ENCODE measurements around the gene HDAC4.

HDAC4 gene

DNA sequence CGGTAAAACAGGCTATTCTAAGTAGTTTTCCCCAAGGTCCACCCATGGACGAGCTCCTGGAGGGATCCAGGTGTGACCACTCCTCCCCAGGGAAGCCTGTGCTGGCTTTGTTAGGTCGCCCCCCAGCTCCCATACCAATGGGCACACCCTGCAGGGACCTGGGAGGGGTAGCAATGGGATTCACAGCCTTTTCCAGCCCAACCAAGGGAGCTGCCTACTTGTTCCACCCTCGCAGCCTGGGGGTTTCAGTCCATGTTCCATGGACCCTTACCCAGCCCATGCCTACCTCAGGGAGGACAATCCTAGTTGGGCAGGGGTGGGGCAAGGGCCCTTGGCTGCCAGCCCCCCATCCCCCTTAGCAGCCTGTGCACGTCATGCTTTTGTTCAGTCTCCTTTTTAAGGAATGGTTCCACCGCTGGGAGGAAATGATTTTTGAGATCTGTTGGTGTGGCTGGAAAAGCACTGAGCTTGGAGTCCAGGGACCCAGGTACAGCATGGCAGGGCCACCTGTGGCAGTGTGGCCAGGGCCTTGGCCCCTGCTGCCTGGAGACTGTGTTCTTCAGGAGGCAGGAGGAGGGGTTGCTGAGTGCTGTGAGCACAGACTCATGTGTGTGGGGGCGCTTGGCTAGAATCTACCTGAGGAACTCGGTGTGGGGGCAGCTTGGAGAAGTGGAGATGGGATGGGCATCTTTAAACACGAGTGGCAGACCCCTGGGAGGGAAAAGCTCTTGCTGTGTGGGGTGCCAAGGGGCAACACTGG lies 386.2 kb downstream of the HDAC4 start:
- H3K9ac ChIP-seq (ENCODE audit: low read depth in 1 of 2, low read length in 2 of 2), result no peak overlapping the region
- no peak overlapping the region for H3K27ac ChIP-seq (ENCODE audit: low read depth, low read length)
- peaks cover 0 to 5% of the 10 kb centered on the region in 2 donors for H3K27me3 ChIP-seq (ENCODE audit: control insufficient read depth in 1 of 2, insufficient read depth in 2 of 2, low read length in 2 of 2)
- H3K36me3 ChIP-seq (ENCODE audit: control insufficient read depth in 1 of 2, insufficient read depth in 2 of 2, low read length in 2 of 2), result no peaks in the 10 kb centered on the region
- peaks cover 0 to 3% of the 10 kb centered on the region in 2 donors for H3K9me3 ChIP-seq (ENCODE audit: control insufficient read depth in 1 of 2, low read length in 2 of 2)
- H3K4me1 ChIP-seq (ENCODE audit: control insufficient read depth in 1 of 2, insufficient read depth in 2 of 2, low read length in 2 of 2), result no peaks in the 10 kb centered on the region
- H3K4me3 ChIP-seq (ENCODE audit: low read depth in 1 of 2, low read length in 2 of 2), result no peak overlapping the region

DNA sequence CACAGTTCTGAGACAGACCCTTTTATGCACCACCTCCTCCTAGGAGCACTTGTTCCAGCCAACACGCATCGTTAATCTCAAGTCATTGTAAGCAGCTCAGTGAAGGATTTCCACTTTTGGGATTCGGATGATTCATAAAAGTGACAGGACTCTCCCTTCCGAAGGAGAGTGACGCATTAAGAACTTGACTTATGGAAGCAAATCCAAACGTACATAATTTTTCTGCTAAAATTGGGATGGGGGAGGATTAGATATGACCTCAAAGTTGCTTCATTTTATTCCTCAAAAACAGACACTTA lies 387.2 kb downstream of the HDAC4 start:
- Histone ChIP-seq H3K9me3 (ENCODE audit: control insufficient read depth in 1 of 2, low read length in 2 of 2) (peaks cover 0 to 3% of the 10 kb centered on the region in 2 donors), H3K27ac (ENCODE audit: low read depth, low read length) (no peak overlapping the region), H3K27me3 (ENCODE audit: control insufficient read depth in 1 of 2, insufficient read depth in 2 of 2, low read length in 2 of 2) (peaks cover 0 to 5% of the 10 kb centered on the region in 2 donors), H3K9ac (ENCODE audit: low read depth in 1 of 2, low read length in 2 of 2) (no peak overlapping the region), H3K4me1 (ENCODE audit: control insufficient read depth in 1 of 2, insufficient read depth in 2 of 2, low read length in 2 of 2) (no peaks in the 10 kb centered on the region), H3K36me3 (ENCODE audit: control insufficient read depth in 1 of 2, insufficient read depth in 2 of 2, low read length in 2 of 2) (no peaks in the 10 kb centered on the region), H3K4me3 (ENCODE audit: low read depth in 1 of 2, low read length in 2 of 2) (no peak overlapping the region)

DNA sequence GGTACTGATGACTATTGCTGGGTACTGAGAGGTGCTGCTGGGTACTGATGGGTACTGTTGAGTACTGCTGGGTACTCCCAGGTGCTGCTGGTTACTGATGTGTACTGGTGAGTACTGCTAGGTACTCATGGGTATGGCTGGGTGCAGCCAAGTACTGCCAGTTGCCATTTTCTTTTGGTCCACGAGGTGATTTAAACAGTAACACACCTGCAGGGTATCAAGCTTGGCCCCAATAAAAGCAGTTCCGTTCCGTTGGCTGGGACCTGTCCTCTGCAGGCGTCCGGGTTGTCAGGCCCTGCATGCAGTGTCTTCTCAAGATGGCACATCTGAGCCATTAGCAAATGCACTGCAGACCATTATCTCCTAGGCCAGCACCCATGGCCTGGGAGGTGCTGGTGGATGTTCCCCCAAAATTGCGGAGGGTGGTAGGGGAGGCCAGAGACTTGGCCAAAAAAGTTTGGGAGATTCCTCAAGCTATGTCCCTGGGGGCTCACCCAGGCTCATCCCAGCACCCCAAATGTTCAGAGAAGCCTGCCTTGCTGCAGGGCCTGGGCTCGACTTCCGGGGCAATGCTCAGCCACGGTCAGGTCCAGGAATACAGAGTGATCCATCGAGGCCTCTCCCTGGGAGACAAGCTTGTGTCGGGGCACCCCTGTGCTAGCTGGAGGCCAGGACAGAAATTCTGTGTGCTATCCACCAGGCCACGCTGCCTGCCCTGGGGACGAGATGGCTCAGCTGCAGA lies 387.7 kb downstream of the HDAC4 start:
- Histone ChIP-seq H3K36me3 (ENCODE audit: control insufficient read depth in 1 of 2, insufficient read depth in 2 of 2, low read length in 2 of 2) (no peaks in the 10 kb centered on the region), H3K9me3 (ENCODE audit: control insufficient read depth in 1 of 2, low read length in 2 of 2) (peaks cover 0 to 3% of the 10 kb centered on the region in 2 donors), H3K27ac (ENCODE audit: low read depth, low read length) (no peak overlapping the region), H3K4me3 (ENCODE audit: low read depth in 1 of 2, low read length in 2 of 2) (no peak overlapping the region), H3K9ac (ENCODE audit: low read depth in 1 of 2, low read length in 2 of 2) (no peak overlapping the region), H3K27me3 (ENCODE audit: control insufficient read depth in 1 of 2, insufficient read depth in 2 of 2, low read length in 2 of 2) (peaks cover 0 to 5% of the 10 kb centered on the region in 2 donors), H3K4me1 (ENCODE audit: control insufficient read depth in 1 of 2, insufficient read depth in 2 of 2, low read length in 2 of 2) (no peaks in the 10 kb centered on the region)

DNA sequence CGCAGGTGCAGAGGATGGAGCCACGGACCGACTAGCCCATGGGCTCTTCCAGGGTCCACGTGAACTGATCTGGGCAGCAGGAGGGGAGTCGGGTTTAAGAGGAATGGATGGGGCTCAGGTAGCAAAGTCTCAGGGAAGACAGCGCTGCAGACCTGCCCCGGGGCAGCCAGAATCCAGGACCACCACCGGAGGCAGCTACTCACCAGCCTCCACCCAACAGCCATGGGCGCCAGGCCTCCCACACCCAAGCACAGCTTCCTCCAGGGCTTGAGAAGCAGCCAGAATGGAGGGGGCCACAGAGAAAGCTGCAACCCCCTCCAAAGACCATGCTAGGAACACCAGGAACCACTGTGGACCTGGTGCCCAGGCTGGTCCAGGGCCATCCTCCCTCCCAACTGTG lies 388.6 kb downstream of the HDAC4 start:
- Histone ChIP-seq H3K9me3 (ENCODE audit: control insufficient read depth in 1 of 2, low read length in 2 of 2) (no peaks in the 10 kb centered on the region), H3K4me3 (ENCODE audit: low read depth in 1 of 2, low read length in 2 of 2) (no peak overlapping the region), H3K4me1 (ENCODE audit: control insufficient read depth in 1 of 2, insufficient read depth in 2 of 2, low read length in 2 of 2) (no peaks in the 10 kb centered on the region), H3K36me3 (ENCODE audit: control insufficient read depth in 1 of 2, insufficient read depth in 2 of 2, low read length in 2 of 2) (no peaks in the 10 kb centered on the region), H3K27ac (ENCODE audit: low read depth, low read length) (no peak overlapping the region), H3K27me3 (ENCODE audit: control insufficient read depth in 1 of 2, insufficient read depth in 2 of 2, low read length in 2 of 2) (peaks cover 0 to 5% of the 10 kb centered on the region in 2 donors), H3K9ac (ENCODE audit: low read depth in 1 of 2, low read length in 2 of 2) (no peak overlapping the region)

DNA sequence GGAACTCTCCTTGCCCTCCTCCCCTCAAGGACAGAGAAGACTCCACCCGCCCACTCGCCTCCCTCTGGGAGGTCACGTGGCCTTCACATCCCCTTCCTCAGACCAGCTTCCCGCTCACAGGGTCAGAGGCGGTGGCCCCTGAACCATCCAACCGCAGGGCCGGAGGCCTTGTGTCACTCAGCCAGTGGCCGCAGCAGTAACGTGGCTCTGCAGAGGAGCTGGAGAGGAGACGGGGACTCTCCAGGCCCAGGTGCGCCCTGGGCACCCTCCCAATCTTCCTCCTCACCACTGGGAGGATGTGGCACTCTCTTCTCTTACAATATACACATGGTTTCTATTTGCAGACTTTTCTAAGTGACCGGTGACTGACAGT lies 391.2 kb downstream of the HDAC4 start:
- Histone ChIP-seq H3K36me3 (ENCODE audit: control insufficient read depth in 1 of 2, insufficient read depth in 2 of 2, low read length in 2 of 2) (no peaks in the 10 kb centered on the region), H3K27ac (ENCODE audit: low read depth, low read length) (no peak overlapping the region), H3K27me3 (ENCODE audit: control insufficient read depth in 1 of 2, insufficient read depth in 2 of 2, low read length in 2 of 2) (peaks cover 0 to 5% of the 10 kb centered on the region in 2 donors), H3K4me3 (ENCODE audit: low read depth in 1 of 2, low read length in 2 of 2) (no peak overlapping the region), H3K4me1 (ENCODE audit: control insufficient read depth in 1 of 2, insufficient read depth in 2 of 2, low read length in 2 of 2) (no peaks in the 10 kb centered on the region), H3K9ac (ENCODE audit: low read depth in 1 of 2, low read length in 2 of 2) (no peak overlapping the region), H3K9me3 (ENCODE audit: control insufficient read depth in 1 of 2, low read length in 2 of 2) (no peaks in the 10 kb centered on the region)

DNA sequence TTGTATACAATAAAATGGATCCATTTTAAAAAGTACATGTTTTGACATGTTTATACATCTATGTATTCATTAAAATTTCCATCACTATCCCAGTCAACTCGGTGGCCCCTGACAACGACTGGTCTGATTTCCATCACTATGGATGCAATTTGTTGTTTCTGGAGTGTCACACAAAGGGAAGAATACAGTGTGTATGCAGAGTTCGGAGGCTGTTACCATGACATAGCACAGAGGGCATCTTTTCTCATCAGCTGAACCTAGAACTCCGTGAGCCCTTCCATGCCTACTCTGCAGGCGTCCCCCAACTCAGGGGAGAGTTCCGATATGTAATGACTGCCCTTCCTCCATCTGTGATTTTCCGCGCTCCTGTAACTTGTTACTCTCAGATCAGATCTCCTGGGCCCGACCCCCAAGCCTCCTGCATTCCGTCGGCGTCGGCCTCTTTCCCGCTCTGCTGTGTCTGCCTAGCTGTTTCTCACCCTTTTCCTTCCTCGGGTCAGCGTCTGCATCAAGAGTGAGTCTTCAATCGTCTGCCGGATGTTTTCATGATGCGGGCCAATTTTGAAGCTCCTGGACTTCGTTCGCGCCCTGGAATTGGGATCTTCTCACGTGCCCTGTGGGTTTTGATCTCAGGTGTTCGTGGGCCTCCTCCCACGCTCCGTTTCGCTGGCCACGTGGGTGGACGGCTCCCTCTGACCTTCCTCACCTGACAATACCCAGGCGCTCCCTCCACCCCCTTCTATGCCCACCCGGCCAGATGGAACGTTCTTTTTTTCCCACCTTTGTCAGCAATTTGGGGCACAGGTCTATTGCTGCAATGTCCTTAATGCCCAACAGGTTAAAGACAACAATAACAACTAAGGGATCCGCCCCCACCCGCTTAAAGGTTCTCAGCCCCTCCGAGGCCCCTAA lies 391.9 kb downstream of the HDAC4 start:
- Histone ChIP-seq H3K36me3 (ENCODE audit: control insufficient read depth in 1 of 2, insufficient read depth in 2 of 2, low read length in 2 of 2) (no peaks in the 10 kb centered on the region), H3K4me1 (ENCODE audit: control insufficient read depth in 1 of 2, insufficient read depth in 2 of 2, low read length in 2 of 2) (no peaks in the 10 kb centered on the region), H3K27me3 (ENCODE audit: control insufficient read depth in 1 of 2, insufficient read depth in 2 of 2, low read length in 2 of 2) (peaks cover 0 to 5% of the 10 kb centered on the region in 2 donors), H3K9ac (ENCODE audit: low read depth in 1 of 2, low read length in 2 of 2) (no peak overlapping the region), H3K9me3 (ENCODE audit: control insufficient read depth in 1 of 2, low read length in 2 of 2) (no peaks in the 10 kb centered on the region), H3K27ac (ENCODE audit: low read depth, low read length) (no peak overlapping the region), H3K4me3 (ENCODE audit: low read depth in 1 of 2, low read length in 2 of 2) (no peak overlapping the region)

DNA sequence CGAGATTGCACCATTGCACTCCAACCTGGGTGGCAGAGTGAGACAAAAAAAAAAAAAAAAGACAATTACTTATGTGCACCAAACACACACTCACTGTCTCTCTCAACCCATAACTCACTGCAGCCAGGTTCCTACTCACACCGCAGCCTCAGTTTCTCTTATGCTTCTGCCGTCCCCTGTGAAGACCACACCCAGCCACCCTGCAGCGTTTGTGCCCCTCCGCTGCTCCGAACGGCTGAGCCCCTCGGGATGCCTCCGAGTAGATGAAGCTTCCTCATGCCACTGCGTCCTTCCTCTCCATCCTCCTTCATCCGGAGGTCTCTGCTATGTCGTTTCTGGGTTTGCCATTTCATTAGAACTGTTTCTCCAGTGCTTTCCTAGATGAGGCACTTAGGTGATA lies 392.8 kb downstream of the HDAC4 start:
- no peak overlapping the region for H3K9ac ChIP-seq (ENCODE audit: low read depth in 1 of 2, low read length in 2 of 2)
- peaks cover 0 to 5% of the 10 kb centered on the region in 2 donors for H3K27me3 ChIP-seq (ENCODE audit: control insufficient read depth in 1 of 2, insufficient read depth in 2 of 2, low read length in 2 of 2)
- no peaks in the 10 kb centered on the region for H3K9me3 ChIP-seq (ENCODE audit: control insufficient read depth in 1 of 2, low read length in 2 of 2)
- no peak overlapping the region for H3K4me3 ChIP-seq (ENCODE audit: low read depth in 1 of 2, low read length in 2 of 2)
- H3K36me3 ChIP-seq (ENCODE audit: control insufficient read depth in 1 of 2, insufficient read depth in 2 of 2, low read length in 2 of 2), result no peaks in the 10 kb centered on the region
- no peaks in the 10 kb centered on the region for H3K4me1 ChIP-seq (ENCODE audit: control insufficient read depth in 1 of 2, insufficient read depth in 2 of 2, low read length in 2 of 2)
- H3K27ac ChIP-seq (ENCODE audit: low read depth, low read length), result no peak overlapping the region

DNA sequence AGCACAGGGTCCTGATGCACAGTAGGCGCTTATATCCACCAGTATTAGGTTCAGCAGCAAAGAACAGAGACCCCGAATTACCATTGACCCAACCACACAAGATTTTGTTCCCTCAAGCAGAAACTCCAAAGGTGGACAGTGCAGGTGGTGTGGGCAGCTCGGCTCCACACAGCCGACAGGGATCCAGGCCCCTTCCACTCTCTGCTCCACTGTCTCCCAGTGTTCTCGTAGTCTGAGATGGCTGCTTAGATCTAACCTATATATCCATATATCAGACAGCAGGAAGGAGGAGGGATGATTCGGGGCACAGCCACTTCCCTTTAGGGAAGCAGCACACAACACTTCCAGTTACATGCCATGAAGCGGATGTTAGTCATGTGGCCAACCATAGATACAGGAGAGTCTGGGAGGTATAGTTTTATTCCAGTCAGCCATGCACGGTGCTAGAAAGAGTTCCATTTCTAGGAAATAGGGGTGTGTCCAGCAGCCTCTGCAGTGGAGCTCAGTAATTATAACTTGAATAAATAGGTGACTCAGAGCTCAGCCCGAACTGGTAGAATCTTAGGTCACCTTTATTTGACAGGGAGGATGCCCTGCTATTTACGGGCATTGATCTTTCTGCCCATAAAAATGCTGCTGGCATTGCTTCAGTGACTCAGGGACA lies 394.1 kb downstream of the HDAC4 start:
- no peaks in the 10 kb centered on the region for H3K9me3 ChIP-seq (ENCODE audit: control insufficient read depth in 1 of 2, low read length in 2 of 2)
- H3K4me3 ChIP-seq (ENCODE audit: low read depth in 1 of 2, low read length in 2 of 2), result no peak overlapping the region
- H3K27me3 ChIP-seq (ENCODE audit: control insufficient read depth in 1 of 2, insufficient read depth in 2 of 2, low read length in 2 of 2), result no peaks in the 10 kb centered on the region
- no peaks in the 10 kb centered on the region for H3K4me1 ChIP-seq (ENCODE audit: control insufficient read depth in 1 of 2, insufficient read depth in 2 of 2, low read length in 2 of 2)
- H3K27ac ChIP-seq (ENCODE audit: low read depth, low read length), result no peak overlapping the region
- H3K36me3 ChIP-seq (ENCODE audit: control insufficient read depth in 1 of 2, insufficient read depth in 2 of 2, low read length in 2 of 2), result no peaks in the 10 kb centered on the region
- H3K9ac ChIP-seq (ENCODE audit: low read depth in 1 of 2, low read length in 2 of 2), result no peak overlapping the region

DNA sequence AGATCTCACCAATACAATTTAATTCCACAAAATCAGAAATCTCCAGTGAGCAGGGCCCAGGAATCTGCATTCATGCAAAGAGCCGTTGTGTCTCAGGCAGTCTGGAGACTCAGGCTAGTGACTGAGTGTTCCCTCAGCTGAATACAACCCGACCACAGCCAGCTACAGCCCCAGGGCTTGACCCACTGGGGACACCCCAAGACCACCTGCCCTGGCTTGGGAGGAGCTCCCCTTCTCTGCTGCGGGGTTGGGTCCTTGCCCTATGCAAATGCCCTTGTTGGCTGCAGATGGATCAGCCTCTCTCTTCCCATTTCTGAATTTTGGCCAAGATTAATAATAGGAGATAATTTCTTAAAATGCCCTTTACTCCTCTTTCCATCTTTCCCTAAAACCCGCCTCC lies 395.2 kb downstream of the HDAC4 start:
- no peak overlapping the region for H3K27ac ChIP-seq (ENCODE audit: low read depth, low read length)
- H3K4me3 ChIP-seq (ENCODE audit: low read depth in 1 of 2, low read length in 2 of 2), result no peak overlapping the region
- no peaks in the 10 kb centered on the region for H3K27me3 ChIP-seq (ENCODE audit: control insufficient read depth in 1 of 2, insufficient read depth in 2 of 2, low read length in 2 of 2)
- H3K36me3 ChIP-seq (ENCODE audit: control insufficient read depth in 1 of 2, insufficient read depth in 2 of 2, low read length in 2 of 2), result no peaks in the 10 kb centered on the region
- no peaks in the 10 kb centered on the region for H3K9me3 ChIP-seq (ENCODE audit: control insufficient read depth in 1 of 2, low read length in 2 of 2)
- no peak overlapping the region for H3K9ac ChIP-seq (ENCODE audit: low read depth in 1 of 2, low read length in 2 of 2)
- H3K4me1 ChIP-seq (ENCODE audit: control insufficient read depth in 1 of 2, insufficient read depth in 2 of 2, low read length in 2 of 2), result no peaks in the 10 kb centered on the region
